ENCODE data around the gene GNG12. TPM values are rescaled to one million over a fixed set of nuclear protein-coding genes. Genes with fewer than 3 reads are reported as not detected.

The GNG12 gene
- total RNA-seq, 6 experiments from 2014 or later, result 172 to 229 (median 198) TPM

DNA sequence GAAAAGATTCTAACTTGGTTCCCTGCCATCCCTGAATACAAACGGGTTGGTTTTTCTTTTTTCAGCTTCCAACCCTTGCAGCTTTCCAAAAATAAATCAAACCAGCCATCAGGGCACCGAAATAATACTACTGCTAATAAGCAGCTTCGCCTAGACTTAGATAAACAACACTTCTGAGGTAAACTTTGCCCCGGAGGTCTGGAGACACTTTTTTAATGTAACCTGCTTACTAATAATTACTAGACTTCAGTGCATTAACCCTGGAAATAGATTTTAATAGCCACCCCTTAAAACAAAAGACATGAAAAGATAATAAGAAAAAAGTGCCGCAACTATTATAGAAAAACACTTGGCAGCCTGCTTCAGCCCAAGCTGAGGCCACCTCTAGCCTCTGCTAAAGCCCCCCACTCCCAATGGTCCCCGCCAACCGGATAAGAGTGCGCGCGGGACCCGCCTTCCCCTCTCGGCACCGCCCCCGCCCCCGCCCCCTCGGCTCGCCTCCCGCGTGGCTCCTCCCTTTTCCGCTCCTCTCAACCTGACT, 148.7 kb downstream of the GNG12 start:
- Mint-ChIP-seq H3K27ac (peak overlapping the region; percentile 83), H3K27me3 (ENCODE audit: insufficient read depth) (peaks cover 8% of the 10 kb centered on the region)
- TF ChIP-seq, protein P1, sequence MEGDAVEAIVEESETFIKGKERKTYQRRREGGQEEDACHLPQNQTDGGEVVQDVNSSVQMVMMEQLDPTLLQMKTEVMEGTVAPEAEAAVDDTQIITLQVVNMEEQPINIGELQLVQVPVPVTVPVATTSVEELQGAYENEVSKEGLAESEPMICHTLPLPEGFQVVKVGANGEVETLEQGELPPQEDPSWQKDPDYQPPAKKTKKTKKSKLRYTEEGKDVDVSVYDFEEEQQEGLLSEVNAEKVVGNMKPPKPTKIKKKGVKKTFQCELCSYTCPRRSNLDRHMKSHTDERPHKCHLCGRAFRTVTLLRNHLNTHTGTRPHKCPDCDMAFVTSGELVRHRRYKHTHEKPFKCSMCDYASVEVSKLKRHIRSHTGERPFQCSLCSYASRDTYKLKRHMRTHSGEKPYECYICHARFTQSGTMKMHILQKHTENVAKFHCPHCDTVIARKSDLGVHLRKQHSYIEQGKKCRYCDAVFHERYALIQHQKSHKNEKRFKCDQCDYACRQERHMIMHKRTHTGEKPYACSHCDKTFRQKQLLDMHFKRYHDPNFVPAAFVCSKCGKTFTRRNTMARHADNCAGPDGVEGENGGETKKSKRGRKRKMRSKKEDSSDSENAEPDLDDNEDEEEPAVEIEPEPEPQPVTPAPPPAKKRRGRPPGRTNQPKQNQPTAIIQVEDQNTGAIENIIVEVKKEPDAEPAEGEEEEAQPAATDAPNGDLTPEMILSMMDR (IDR thresholded peaks at IDR 0.05), result no peak

DNA sequence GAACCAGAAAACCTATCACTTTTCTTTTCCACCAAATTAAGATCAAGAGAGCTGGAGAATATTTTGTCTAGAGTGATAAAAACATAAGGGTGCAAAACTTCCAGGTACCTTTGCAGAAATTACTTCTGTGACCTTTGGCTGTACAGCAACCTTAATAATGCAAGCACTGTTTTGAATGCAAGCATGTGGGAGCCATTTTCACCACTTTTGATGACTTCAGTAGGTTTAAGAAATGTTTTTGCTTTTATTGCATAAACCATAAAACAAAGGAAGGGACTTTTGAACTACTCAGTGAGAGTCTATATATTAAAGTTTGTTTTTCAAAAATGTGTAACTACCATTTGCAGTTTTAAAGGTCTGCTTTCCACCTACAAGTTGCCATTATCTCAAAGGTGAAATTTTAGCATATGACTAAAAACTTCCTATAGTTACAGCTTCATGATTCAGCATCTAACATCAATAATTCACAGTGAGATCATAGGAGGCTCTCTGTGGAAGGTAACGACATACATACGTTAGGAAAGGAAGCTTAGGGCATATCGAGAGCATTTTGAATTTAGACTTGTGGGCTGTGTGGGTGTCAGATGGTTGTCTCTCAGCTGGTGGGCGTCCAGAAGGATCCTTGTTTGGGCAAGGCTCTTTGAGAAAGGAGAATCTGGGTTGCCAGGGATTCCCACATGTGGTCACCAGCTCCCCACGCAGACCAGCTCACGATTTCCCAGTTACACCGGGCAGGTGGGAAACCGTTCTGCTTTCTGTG, 149.3 kb downstream of the GNG12 start:
- peak overlapping the region; percentile 87 for H3K4me3 Mint-ChIP-seq
- H3K27ac Mint-ChIP-seq, result peak overlapping the region; percentile 83
- no peaks in the 10 kb centered on the region for H3K9me3 Mint-ChIP-seq
- peak; percentile 55 for DNase-seq
- peaks cover 31% of the 10 kb centered on the region for H3K36me3 Mint-ChIP-seq (ENCODE audit: low read depth)
- TF ChIP-seq, protein P1 (IDR thresholded peaks at IDR 0.05), result no peak
- peaks cover 62% of the 10 kb centered on the region for H3K4me1 Mint-ChIP-seq (ENCODE audit: low read depth)
- H3K27me3 Mint-ChIP-seq (ENCODE audit: insufficient read depth), result peaks cover 8% of the 10 kb centered on the region

More for the DNA sequence above, 148.7 kb downstream of the GNG12 start:
- H3K4me3 Mint-ChIP-seq, result peak overlapping the region; percentile 87
- H3K4me1 Mint-ChIP-seq (ENCODE audit: low read depth), result peaks cover 65% of the 10 kb centered on the region
- H3K9me3 Mint-ChIP-seq, result no peaks in the 10 kb centered on the region
- no peak for DNase-seq
- H3K36me3 Mint-ChIP-seq (ENCODE audit: low read depth), result peaks cover 35% of the 10 kb centered on the region

DNA sequence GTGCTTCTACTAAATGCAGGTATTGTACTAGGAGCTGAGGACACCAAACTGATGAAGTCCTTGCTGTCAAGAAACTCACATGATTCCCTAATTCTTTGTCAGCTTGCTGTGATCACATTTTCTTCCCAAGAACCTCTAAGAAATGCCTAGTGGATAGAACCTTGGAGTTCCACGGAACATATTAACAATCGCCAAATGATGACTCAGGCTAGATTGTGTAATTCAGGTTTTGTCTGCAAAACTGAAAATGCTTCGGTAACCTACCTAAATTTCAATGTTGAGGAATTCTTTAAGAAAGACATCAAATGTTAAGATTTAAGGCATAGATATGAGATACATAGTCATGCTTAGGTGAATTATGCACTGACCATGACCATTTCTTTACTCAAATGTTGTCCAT, 150.0 kb downstream of the GNG12 start:
- TF ChIP-seq, protein P1 (IDR thresholded peaks at IDR 0.05), result no peak
- DNase-seq, result peak; percentile 69
- Mint-ChIP-seq H3K27me3 (ENCODE audit: insufficient read depth) (peaks cover 8% of the 10 kb centered on the region), H3K27ac (peak overlapping the region; percentile 83), H3K4me3 (peak overlapping the region; percentile 87), H3K9me3 (no peaks in the 10 kb centered on the region), H3K4me1 (ENCODE audit: low read depth) (peaks cover 62% of the 10 kb centered on the region), H3K36me3 (ENCODE audit: low read depth) (peaks cover 25% of the 10 kb centered on the region)

DNA sequence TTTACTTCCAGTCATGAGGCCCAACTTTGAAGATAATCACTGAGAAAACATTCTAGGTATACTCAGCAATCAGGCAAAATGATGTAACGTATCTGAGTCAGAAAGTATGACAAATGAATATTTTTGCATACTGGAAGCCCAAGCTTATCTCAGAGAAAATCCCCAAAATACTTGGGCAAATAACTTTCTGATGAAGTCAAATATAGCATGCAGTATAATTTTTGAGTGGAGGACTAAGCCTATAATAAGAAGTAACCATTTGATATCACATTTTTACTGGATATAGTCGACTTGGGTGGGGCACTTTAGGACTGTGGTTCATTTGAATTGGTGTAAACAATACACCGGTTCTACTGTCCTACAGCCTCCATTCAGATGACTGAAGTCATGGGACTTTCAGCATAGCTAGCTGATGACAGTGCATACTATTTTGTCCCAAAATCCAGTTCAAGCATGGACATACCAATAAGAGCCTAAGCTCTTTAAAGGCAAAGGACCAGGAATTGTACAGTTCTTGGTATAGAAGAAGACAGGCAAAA, 150.5 kb downstream of the GNG12 start:
- Mint-ChIP-seq H3K27me3 (ENCODE audit: insufficient read depth) (peaks cover 8% of the 10 kb centered on the region), H3K4me1 (ENCODE audit: low read depth) (peaks cover 58% of the 10 kb centered on the region), H3K27ac (peak overlapping the region; percentile 83), H3K36me3 (ENCODE audit: low read depth) (peaks cover 19% of the 10 kb centered on the region), H3K4me3 (peak overlapping the region; percentile 87), H3K9me3 (no peaks in the 10 kb centered on the region)
- TF ChIP-seq, protein P1 (IDR thresholded peaks at IDR 0.05), result no peak
- DNase-seq, result peak; percentile 92

DNA sequence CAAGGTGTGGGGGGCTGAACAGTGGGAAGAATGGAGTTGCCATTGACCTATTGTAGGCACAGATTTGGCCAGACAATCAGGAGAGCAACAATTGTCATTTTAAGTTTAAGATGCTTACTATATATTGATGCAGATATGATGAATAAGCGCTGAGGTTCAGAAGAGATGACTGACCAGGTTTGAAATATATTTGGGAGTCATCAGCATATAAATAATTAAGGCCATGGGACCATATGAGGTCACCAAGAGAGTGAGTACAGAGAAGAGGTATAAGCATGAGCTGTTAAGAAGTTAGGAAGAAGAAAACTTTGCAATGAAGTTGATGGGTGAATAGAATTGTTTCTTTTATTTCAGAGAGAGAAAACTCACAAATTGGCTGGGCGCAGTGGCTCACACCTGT, 152.8 kb downstream of the GNG12 start:
- peaks cover 63% of the 10 kb centered on the region for H3K4me1 Mint-ChIP-seq (ENCODE audit: low read depth)

More for the DNA sequence above, 152.8 kb downstream of the GNG12 start:
- H3K9me3 Mint-ChIP-seq, result no peaks in the 10 kb centered on the region
- peak overlapping the region; percentile 28 for H3K27ac Mint-ChIP-seq
- TF ChIP-seq, protein P1 (IDR thresholded peaks at IDR 0.05), result no peak
- H3K36me3 Mint-ChIP-seq (ENCODE audit: low read depth), result peaks cover 6% of the 10 kb centered on the region; the same call in 1 of the 2 replicates
- no peak for DNase-seq
- peaks cover 1% of the 10 kb centered on the region; the same call in 1 of the 2 replicates for H3K27me3 Mint-ChIP-seq (ENCODE audit: insufficient read depth)
- no peak overlapping the region for H3K4me3 Mint-ChIP-seq
